Activated T-cell treated with anti-CD3 and anti-CD28 coated beads, Interleukin-2, amount 50 U/mL, for 48 hours (primary cell): Measurements from ENCODE around the gene RHEB.

ENCODE experiments used
- DNase-seq, 2 experiments: peaks; one replicate each; pipeline ENCODE4 v3.0.0-alpha.2; 2020

RHEB gene

GRCh38 chr7:151501676-151502075 is 18.0 kb downstream of the RHEB start:
- no peak for DNase-seq

GRCh38 chr7:151498495-151498894 is 21.2 kb downstream of the RHEB start:
- no peak for DNase-seq

GRCh38 chr7:151497306-151497871 is 22.3 kb downstream of the RHEB start:
- no peak for DNase-seq

DNA sequence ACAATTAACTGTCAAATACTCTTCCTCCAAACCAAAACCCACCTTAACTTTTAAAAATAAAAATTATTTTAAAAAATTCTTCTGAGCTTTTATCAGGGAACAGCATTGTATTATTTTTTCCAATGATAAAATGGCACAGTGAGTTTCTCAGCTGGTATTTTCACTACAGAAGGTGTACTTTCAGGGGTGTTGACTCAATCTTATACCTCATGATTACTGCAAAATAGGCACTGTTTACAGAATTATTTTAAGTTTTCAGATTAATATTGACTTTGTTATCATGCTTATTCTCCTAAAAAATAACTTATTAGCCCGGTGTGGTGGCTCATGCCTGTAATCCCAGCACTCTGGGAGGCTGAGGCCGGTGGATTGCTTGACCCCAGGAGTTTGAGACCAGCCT is 24.3 kb downstream of the RHEB start:
- DNase-seq = no peak

- DNase-seq = no peak
Measured at GRCh38 chr7:151494298-151495284, 25.1 kb downstream of the RHEB start.

DNA sequence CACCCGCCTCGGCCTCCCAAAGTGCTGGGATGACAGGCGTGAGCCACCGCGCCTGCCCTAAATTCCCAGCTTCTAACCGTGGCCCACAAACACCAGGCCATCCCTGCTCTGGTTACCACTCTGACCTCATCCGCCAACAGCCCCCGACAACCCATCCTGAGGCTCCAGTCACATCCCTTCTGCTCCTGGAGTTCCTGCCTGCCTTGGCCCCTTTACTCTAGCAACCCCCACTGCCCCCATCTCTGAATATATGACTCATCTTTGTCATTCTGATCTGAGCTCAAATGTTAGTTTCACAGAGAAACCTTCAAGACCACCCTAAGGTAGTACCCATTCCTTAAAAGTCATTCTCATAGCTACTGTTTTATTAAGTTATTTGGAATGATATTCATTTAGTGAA is 26.6 kb downstream of the RHEB start:
- DNase-seq = no peak

DNA sequence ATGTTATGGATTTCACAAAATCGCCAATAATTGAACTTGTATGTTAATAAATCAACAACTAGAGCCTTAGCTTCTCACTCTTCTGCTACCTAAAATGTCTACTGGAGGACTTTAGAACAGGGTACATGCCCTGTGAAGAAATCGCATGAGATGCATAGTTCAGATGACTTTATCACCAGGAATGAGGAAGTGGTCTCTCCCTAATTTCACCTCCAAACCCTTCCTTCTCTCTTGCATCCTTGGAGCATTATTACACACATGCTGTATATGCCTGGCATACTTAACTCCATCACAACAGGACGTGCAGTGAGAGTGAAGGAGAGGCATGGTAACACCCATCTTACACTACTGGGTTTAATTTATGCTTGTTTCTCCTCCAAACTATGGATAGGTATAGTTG is 27.8 kb downstream of the RHEB start:
- no peak for DNase-seq

- no peak for DNase-seq
Measured at GRCh38 chr7:151490456-151491105, 29.1 kb downstream of the RHEB start.

- no peak for DNase-seq
Measured at GRCh38 chr7:151489498-151489897, 30.2 kb downstream of the RHEB start.

DNA sequence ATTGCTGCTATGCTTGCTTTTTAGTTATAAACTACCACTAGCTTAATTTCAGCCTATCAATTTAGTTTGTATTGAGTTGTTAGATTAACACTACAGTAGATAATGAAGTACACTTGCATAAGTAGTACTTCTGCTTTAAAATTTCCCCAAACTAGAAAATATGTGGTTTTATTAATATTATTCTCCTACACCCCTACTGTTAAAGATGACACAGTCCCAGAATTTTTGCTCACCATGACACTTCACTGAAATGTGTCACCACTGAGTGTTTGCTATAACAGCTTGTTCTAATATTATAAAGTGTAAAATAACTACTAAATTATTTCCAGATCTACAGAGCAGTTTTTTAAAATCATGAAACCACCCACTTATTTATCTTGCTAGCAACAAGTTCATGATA is 31.6 kb downstream of the RHEB start:
- no peak for DNase-seq

DNA sequence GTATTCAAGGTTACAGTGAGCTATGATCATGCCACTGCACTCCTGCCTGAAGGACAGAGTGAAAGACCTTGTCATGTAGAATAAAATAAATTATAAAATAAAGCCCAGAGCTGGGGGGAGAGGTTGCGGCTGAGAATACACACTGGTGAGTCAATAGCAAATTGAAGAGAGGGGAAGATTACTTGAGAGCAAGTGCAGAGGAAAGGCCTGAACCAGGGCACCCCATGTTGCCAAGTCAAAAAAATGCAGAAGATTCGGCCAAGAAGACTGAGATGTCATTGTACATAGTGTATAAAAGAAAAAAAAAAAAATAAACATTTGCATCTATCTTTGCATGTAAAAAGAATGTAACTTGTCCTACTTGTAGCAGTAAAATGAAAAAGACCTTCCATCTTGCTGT is 32.5 kb downstream of the RHEB start:
- DNase-seq = no peak

GRCh38 chr7:151486074-151486473 is 33.6 kb downstream of the RHEB start:
- DNase-seq = no peak

DNA sequence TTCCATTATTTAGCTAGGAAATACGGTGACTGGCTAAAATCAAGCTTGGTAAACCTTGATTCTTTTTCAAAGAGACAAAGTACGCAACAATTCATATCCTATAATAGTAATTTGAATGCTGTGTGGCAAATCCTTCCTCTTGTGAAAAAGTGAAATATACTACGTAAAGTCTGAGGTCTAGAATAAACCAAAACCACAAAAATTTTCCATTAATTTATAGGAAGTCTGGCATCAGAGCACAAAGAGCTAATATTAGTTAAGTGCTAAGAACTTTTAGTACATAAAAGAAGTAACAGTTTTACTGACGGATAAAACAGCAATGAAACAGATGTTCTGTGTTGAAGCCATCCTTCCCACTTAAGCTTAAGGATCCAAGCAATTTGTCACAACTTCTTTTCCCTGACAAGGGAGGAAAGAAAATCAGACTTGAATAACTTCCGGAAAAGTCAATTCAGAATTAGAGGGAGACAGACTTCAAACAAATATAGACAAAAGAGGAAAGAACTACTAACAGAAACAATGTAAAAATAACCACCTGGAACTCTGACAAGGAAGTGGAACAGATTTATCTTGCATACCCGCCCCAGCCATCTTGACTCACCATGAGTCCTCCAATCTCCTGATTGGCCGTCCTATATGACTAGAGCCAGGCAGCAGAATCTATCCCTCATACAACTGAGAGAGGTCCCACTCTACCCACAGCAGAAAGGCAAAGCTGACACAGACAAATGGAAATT is 34.6 kb downstream of the RHEB start:
- DNase-seq = no peak

DNA sequence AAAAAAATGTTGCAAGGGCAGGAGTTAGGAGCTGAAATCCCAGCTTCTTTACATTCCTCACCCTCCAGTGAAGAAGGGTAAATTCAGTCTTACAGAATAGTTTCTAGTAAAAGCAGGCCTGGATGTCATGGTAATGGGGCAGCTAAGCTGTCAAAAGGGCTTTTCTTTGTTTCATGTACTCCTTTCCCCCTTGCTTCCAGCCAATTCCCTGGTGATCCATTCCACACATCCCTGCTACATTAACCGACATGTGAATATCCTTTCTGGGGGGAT is 36.0 kb downstream of the RHEB start:
- DNase-seq = no peak

GRCh38 chr7:151482883-151483710 is 36.6 kb downstream of the RHEB start:
- no peak for DNase-seq

DNA sequence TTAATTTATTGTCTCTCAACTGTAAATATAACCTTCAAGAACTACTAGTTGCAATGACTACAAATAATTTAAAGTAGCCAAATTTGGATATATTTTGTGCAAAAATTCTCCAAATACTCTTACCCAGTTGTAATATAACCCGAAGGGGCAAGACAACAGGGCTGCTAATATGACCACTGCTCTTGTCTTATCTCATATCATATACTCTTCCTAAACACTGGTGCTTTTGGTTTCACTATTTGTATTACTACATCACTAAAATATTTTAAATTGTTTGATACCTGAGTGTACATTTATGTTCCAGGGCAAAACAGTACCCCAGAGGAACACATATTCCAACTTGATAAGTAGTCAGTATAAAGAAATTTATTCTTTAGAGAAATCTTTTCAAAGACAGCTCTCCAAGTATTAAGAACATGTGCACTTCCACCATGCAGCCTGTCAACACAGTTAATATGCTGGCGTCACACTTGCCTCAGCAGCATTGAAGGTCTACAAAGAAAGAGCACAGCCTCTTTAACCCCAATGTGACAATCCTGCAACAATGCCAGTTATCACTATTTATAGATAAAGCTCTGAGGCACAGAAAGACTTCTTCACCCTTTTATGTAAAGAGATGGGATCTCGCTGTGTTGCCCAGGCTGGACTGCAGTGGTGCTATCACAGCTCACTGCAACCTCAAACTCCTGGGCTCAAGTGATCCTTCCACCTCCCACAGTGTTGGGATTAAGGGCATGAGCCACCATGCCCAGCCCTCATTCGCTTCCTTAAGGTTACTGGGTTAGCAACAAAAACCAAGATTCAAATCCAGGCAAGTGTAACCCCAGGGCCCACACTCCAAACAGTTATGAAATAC is 37.8 kb downstream of the RHEB start:
- no peak for DNase-seq

DNA sequence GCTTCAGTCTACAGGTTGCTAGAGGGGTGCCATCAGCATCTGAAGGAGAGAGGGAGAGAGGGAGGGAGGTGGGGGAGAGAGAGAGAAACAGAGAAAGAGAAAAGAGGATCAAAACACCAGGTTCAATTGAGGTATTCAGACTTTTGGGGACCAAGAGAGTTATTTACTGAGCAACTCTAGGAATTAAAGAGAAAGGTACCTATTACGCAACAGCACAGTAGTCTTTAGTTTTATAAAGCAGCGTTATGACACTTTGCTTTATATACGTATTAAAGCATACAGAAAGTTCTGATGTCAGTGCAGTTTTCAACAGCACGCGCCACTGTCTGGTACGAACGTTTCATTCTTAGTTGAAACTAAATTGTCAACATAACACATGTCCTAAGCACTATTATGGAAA is 41.8 kb downstream of the RHEB start:
- no peak for DNase-seq

GRCh38 chr7:151472644-151473380 is 46.9 kb downstream of the RHEB start:
- no peak for DNase-seq

DNA sequence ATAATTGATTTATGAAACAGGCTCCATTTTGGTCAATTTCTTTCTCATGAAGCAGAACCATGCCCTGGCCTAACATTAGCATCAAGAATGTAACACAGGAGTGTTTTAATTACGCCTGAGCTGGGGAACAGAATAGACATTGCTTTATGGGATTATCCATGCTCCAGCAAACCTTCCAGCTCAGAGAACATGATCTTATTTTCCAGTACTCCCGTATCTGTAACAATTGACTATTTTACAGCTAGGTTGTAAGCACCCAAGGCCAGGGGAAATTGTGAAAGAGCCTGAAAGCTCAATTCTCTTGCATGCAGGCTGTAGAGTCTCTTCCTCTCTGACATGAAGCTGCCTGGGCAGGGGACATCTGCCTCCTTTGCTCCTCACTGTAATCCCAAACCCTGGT is 49.0 kb downstream of the RHEB start:
- no peak for DNase-seq

GRCh38 chr7:151469281-151469680 is 50.4 kb downstream of the RHEB start:
- no peak for DNase-seq
